SK-N-SH (cell line): Measurements from ENCODE around the gene PTPRD. TPM values are rescaled to one million over a fixed set of nuclear protein-coding genes. Genes with fewer than 3 reads are reported as not detected.

Source experiments
- CTCF ChIA-PET: fragments of 300-600, 350-600 bp; formaldehyde crosslinking; extraction: SDS; loops from one replicate; lab custom pipeline; 2021; lab: Yijun Ruan, JAX
- POLR2A ChIA-PET: fragments of 350-600 bp; sonication (Branson Sonifier 250); formaldehyde crosslinking; extraction: SDS; loops from one replicate; lab custom pipeline; 2020; ENCODE audit warnings: antibody characterized with exemption, inconsistent platforms; lab: Yijun Ruan, JAX
- DNase-seq: peaks from one replicate; pipeline ENCODE4 v3.0.0; 2012
- H2AFZ ChIP-seq: fragments of 200-600 bp; sonication (generic); 2 replicates; pipeline ENCODE4 v1.8.1; 2016; ENCODE audit warnings: antibody characterized with exemption, mild to moderate bottlenecking, low read depth
- H3F3A ChIP-seq: fragments of 200-600 bp; sonication (generic); replicated peaks from 2 replicates; pipeline ENCODE3; 2016; ENCODE audit warnings: antibody characterized with exemption, mild to moderate bottlenecking; ENCODE audit not compliant: insufficient read depth
- H3K27ac ChIP-seq, 2 experiments: fragments of 200-500 bp in 1 of 2; fragments of 200-600 bp in 1 of 2; sonication (Bioruptor generic) in 1 of 2; sonication (generic), shearing (Covaris generic) in 1 of 2; 2 replicates each; pipeline versions ENCODE4 v1.5.1 to v1.6.1; 2014 to 2016; ENCODE audit warnings: low read depth in 2 of 2, inconsistent platforms in 1 of 2, low read length in 1 of 2, mild to moderate bottlenecking in 1 of 2, mixed read lengths in 1 of 2
- H3K27me3 ChIP-seq: fragments of 200-600 bp; sonication (generic), shearing (Covaris generic); 2 replicates; pipeline ENCODE4 v1.6.1; 2016; ENCODE audit warnings: mixed run types; ENCODE audit not compliant: insufficient read depth
- H3K36me3 ChIP-seq, 2 experiments: fragments of 200-500 bp in 1 of 2; fragments of 200-600 bp in 1 of 2; sonication (Bioruptor generic) in 1 of 2; sonication (generic) in 1 of 2; replicated peaks in 1 of 2; 2 replicates each; pipeline versions ENCODE3 to v1.5.1; 2014 to 2016; ENCODE audit warnings: low read length in 1 of 2, mild to moderate bottlenecking in 1 of 2; ENCODE audit not compliant: insufficient read depth in 2 of 2, control insufficient read depth in 1 of 2
- H3K4me1 ChIP-seq, 2 experiments: fragments of 200-500 bp in 1 of 2; fragments of 200-600 bp in 1 of 2; sonication (Bioruptor generic) in 1 of 2; sonication (generic), shearing (Covaris generic) in 1 of 2; 2 replicates each; pipeline versions ENCODE4 v1.5.1 to v1.6.1; 2014 to 2016; ENCODE audit warnings: low read depth in 1 of 2, low read length in 1 of 2, mixed run types in 1 of 2; ENCODE audit not compliant: insufficient read depth in 2 of 2, control insufficient read depth in 1 of 2
- H3K4me2 ChIP-seq: fragments of 200-600 bp; sonication (generic), shearing (Covaris generic); 2 replicates; pipeline ENCODE4 v1.6.1; 2017; ENCODE audit warnings: mixed run types
- H3K4me3 ChIP-seq, 2 experiments: fragments of 200-500 bp in 1 of 2; fragments of 200-600 bp in 1 of 2; sonication (Bioruptor generic) in 1 of 2; sonication (generic), shearing (Covaris generic) in 1 of 2; 2 replicates each; pipeline versions ENCODE4 v1.5.1 to v1.8.1; 2014 to 2016; ENCODE audit warnings: low read depth in 2 of 2, inconsistent platforms in 1 of 2, low read length in 1 of 2, mild to moderate bottlenecking in 1 of 2, mixed read lengths in 1 of 2, moderate library complexity in 1 of 2
- H3K79me2 ChIP-seq: fragments of 200-600 bp; sonication (generic); 2 replicates; pipeline ENCODE4 v1.8.1; 2017; ENCODE audit warnings: mild to moderate bottlenecking; ENCODE audit not compliant: insufficient read depth
- H3K9ac ChIP-seq: fragments of 200-600 bp; sonication (generic); 2 replicates; pipeline ENCODE4 v1.6.1; 2017; ENCODE audit warnings: mixed run types
- H3K9me2 ChIP-seq: fragments of 200-600 bp; sonication (generic); 2 replicates; pipeline ENCODE4 v1.6.1; 2017; ENCODE audit warnings: mixed run types
- H3K9me3 ChIP-seq: fragments of 200-600 bp; sonication (generic); 2 replicates; pipeline ENCODE4 v1.6.1; 2017; ENCODE audit warnings: mixed run types, mild to moderate bottlenecking, moderate library complexity
- H4K20me1 ChIP-seq: fragments of 200-600 bp; sonication (generic); 2 replicates; pipeline ENCODE4 v1.6.1; 2017; ENCODE audit warnings: mild to moderate bottlenecking, mixed run types; ENCODE audit not compliant: insufficient read depth
- CHD2 ChIP-seq: fragments of 150-350 bp; IDR thresholded peaks from 2 replicates; pipeline ENCODE4 v1.6.1; 2018; ENCODE audit warnings: low read length; ENCODE audit not compliant: partially characterized antibody
- EZH2phosphoT487 ChIP-seq: fragments of 200-600 bp; sonication (generic); IDR thresholded peaks from 2 replicates; pipeline ENCODE4 v1.6.1; 2017; ENCODE audit warnings: low read depth, mixed run types, mild to moderate bottlenecking, antibody characterized with exemption, moderate library complexity, borderline replicate concordance
- GATA2 ChIP-seq: sonication (generic); formaldehyde crosslinking; IDR thresholded peaks from 2 replicates; pipeline ENCODE4 v1.5.0; 2020; ENCODE audit warnings: mild to moderate bottlenecking, missing genetic modification reagents
- MEF2A ChIP-seq: IDR thresholded peaks from 2 replicates; pipeline ENCODE4 v1.4.0; 2012; ENCODE audit warnings: low read depth, borderline replicate concordance
- MXI1 ChIP-seq: IDR thresholded peaks from 2 replicates; pipeline ENCODE4 v1.6.1; 2012; ENCODE audit warnings: mild to moderate bottlenecking, low read depth, low read length, improper control_type of control experiment
- RCOR1 ChIP-seq: fragments of 150-350 bp; IDR thresholded peaks from 2 replicates; pipeline ENCODE4 v1.6.1; 2017; ENCODE audit warnings: antibody characterized with exemption, low read length
- RFX5 ChIP-seq: IDR thresholded peaks from 2 replicates; pipeline ENCODE4 v1.6.1; 2012; ENCODE audit warnings: mild to moderate bottlenecking, improper control_type of control experiment, low read length
- RXRA ChIP-seq: IDR thresholded peaks from 2 replicates; pipeline ENCODE4 v1.4.0; 2012; ENCODE audit warnings: low read depth, mild to moderate bottlenecking, borderline replicate concordance
- TAF1 ChIP-seq: IDR thresholded peaks from 2 replicates; pipeline ENCODE4 v1.6.1; 2012; ENCODE audit warnings: low read depth, mild to moderate bottlenecking, low read length, moderate library complexity, borderline replicate concordance
- USF1 ChIP-seq: IDR thresholded peaks from 2 replicates; pipeline ENCODE4 v1.4.0; 2012; ENCODE audit warnings: low read depth, borderline replicate concordance
- USF2 ChIP-seq: fragments of 150-350 bp; IDR thresholded peaks from 2 replicates; pipeline ENCODE4 v1.6.1; 2017; ENCODE audit warnings: antibody characterized with exemption, low read length, low read depth, borderline replicate concordance
- YY1 ChIP-seq: IDR thresholded peaks from 2 replicates; pipeline ENCODE4 v1.4.0; 2012; ENCODE audit warnings: low read depth, mild to moderate bottlenecking
- WGBS: methylation state at CpG from one replicate; pipeline ENCODE4 v1.1.6; 2017; ENCODE audit warnings: low lambda C conversion rate; 5-methylcytosine and 5-hydroxymethylcytosine counted together
- polyA plus RNA-seq, 3 experiments: library from polyadenylated mRNA; depleted of rRNA; stranded (reverse); fragments of >200 nt; gene quantifications; 2 replicates each; pipeline ENCODE4 v1.2.3, GENCODE V29; 2012

PTPRD gene
- polyA plus RNA-seq, 1 of the 3 experiments (the other 2 are of a cell fraction), result 0.15 TPM

- CTCF ChIA-PET, result no interaction called here
- no peak overlapping the region for H2AFZ ChIP-seq
- H3K9ac ChIP-seq, result no peak overlapping the region
- no peak overlapping the region for H3K27ac ChIP-seq
- 13% methylated on average over 3 of the region's 3 CpGs for WGBS
- H3K27me3 ChIP-seq, result no peaks in the 10 kb centered on the region
- no peaks in the 10 kb centered on the region for H3K9me3 ChIP-seq
- no peaks in the 10 kb centered on the region for H3K79me2 ChIP-seq
- POLR2A ChIA-PET, result no interaction called here
- no peak overlapping the region for H3K4me3 ChIP-seq
- no peak overlapping the region for H3K4me2 ChIP-seq
- no peaks in the 10 kb centered on the region for H3K36me3 ChIP-seq
- TF ChIP-seq RFX5 (no peak), MXI1 (no peak), RCOR1 (no peak), MEF2A (no peak), GATA2 (CRISPR knock-in tag) (peak; percentile 31; the same call in 1 of the 2 replicates), USF1 (no peak), RXRA (no peak), USF2 (no peak), TAF1 (no peak)
- no peaks in the 10 kb centered on the region; a peak in 1 of 4 replicates for H3K4me1 ChIP-seq
- no peak for DNase-seq
- no peaks in the 10 kb centered on the region for H4K20me1 ChIP-seq
- H3K9me2 ChIP-seq, result no peaks in the 10 kb centered on the region
- no peaks in the 10 kb centered on the region for H3F3A ChIP-seq
Observed at GRCh38 chr9:9483175-9483574, 1129.6 kb downstream of the PTPRD start.

GRCh38 chr9:9478741-9479140, 1134.1 kb downstream of the PTPRD start:
- no peak overlapping the region for H3K9ac ChIP-seq
- H3K79me2 ChIP-seq, result no peaks in the 10 kb centered on the region; the same call in 1 of the 2 replicates
- no peaks in the 10 kb centered on the region for H3F3A ChIP-seq
- H3K27me3 ChIP-seq, result no peaks in the 10 kb centered on the region
- H3K4me1 ChIP-seq, result no peaks in the 10 kb centered on the region; a peak in 1 of 4 replicates
- DNase-seq, result no peak
- WGBS, result 58% methylated on average over 3 of the region's 3 CpGs
- ChIA-PET POLR2A (no interaction called here), CTCF (no interaction called here)
- no peak overlapping the region for H3K4me2 ChIP-seq
- no peaks in the 10 kb centered on the region for H3K9me3 ChIP-seq
- H3K4me3 ChIP-seq, result no peak overlapping the region
- TF ChIP-seq YY1 (no peak), CHD2 (no peak), MEF2A (no peak), EZH2phosphoT487 (no peak)
- no peaks in the 10 kb centered on the region for H3K36me3 ChIP-seq
- H3K9me2 ChIP-seq, result no peaks in the 10 kb centered on the region; the same call in 1 of the 2 replicates
- no peak overlapping the region for H3K27ac ChIP-seq
- H2AFZ ChIP-seq, result no peak overlapping the region
- no peaks in the 10 kb centered on the region for H4K20me1 ChIP-seq
